Measurements from ENCODE around the gene CCDC195.

The CCDC195 gene

DNA sequence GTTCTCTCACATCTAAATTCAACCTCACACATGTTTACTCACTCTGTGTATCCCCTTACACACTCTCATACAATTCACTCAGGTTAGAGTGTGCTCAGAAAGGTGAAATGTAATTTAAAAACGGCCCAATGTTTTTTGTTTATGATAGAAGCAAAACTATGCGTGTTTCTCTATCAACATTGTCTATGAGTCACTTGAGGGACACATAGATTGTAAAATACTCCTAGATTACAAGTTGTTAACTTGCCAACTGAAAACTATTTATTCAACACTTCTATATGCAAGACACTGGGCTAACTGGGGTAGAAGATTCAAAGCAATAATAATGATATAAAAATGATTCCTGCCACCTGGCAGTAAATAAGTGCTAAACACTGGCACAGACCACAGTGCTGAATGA is 24.6 kb downstream of the CCDC195 start:
- H3K4me1 ChIP-seq (ENCODE audit: insufficient read depth, insufficient read length) = no peaks in the 10 kb centered on the region
- H3K9me3 ChIP-seq (ENCODE audit: insufficient read depth, low read length) = no peaks in the 10 kb centered on the region
- no peak overlapping the region for H3K9ac ChIP-seq (ENCODE audit: insufficient read length, low read depth)
- TF ChIP-seq SUZ12 (IDR thresholded peaks at IDR 0.05; ENCODE audit: extremely low read depth, insufficient read depth, insufficient read length) (no peak), ZNF274 (IDR thresholded peaks at IDR 0.05; ENCODE audit: low read depth, low read length) (no peak), YY1 (IDR thresholded peaks at IDR 0.05; ENCODE audit: insufficient read depth, insufficient read length) (no peak)
- no peak for DNase-seq (ENCODE audit: low read depth, low spot score)
- H3K4me3 ChIP-seq (ENCODE audit: insufficient read length, low read depth) = no peak overlapping the region
- no peaks in the 10 kb centered on the region for H3K36me3 ChIP-seq (ENCODE audit: insufficient read depth, insufficient read length, low read length)
- no peaks in the 10 kb centered on the region for H3K27me3 ChIP-seq (ENCODE audit: insufficient read depth, insufficient read length)

DNA sequence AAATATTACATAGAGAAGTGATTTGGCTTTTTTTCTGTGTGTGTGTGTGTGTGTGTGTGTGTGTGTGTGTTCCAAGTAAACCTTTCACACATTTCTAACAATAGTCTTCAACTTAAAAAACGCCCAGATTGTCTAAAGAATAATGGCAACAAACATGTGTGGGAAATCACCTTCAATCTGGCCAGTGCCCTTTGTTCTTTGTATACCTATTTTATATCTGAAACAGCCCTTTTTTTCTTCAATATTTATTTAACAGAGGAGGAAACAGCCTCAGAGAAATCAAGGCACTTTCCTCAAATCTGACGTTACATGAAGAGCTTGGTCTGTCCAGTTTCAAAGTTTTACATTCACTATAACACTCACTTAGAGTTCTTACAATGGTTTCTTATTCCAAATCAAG is 25.3 kb downstream of the CCDC195 start:
- H3K4me1 ChIP-seq (ENCODE audit: insufficient read depth, insufficient read length) = no peaks in the 10 kb centered on the region
- H3K4me3 ChIP-seq (ENCODE audit: insufficient read length, low read depth) = no peak overlapping the region
- no peaks in the 10 kb centered on the region for H3K9me3 ChIP-seq (ENCODE audit: insufficient read depth, low read length)
- DNase-seq (ENCODE audit: low read depth, low spot score) = no peak
- no peaks in the 10 kb centered on the region for H3K36me3 ChIP-seq (ENCODE audit: insufficient read depth, insufficient read length, low read length)
- no peak overlapping the region for H3K9ac ChIP-seq (ENCODE audit: insufficient read length, low read depth)
- H3K27me3 ChIP-seq (ENCODE audit: insufficient read depth, insufficient read length) = no peaks in the 10 kb centered on the region
- TF ChIP-seq YY1 (IDR thresholded peaks at IDR 0.05; ENCODE audit: insufficient read depth, insufficient read length) = no peak
- no peak for TF ChIP-seq ZNF274 (IDR thresholded peaks at IDR 0.05; ENCODE audit: low read depth, low read length)
- TF ChIP-seq SUZ12 (IDR thresholded peaks at IDR 0.05; ENCODE audit: extremely low read depth, insufficient read depth, insufficient read length) = no peak

DNA sequence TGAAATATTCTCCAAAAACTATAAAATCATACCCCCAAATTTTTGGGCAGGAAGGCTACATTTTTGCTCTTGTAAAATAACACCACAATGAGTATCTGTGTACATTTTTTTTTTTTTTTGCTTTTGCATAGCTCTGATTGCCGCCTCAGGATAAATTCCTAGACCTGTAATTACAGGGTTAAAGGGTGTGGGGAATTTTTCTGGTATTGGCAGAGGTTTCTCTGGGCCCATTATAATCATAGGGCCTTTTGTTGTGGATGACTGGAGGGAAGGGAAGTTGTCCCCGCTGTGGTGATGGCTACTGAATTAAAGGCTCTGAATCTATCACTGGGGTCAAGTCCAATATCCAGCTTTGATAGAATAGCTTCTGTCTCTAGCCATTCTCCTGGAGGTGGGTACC is 26.6 kb downstream of the CCDC195 start:
- H3K9ac ChIP-seq (ENCODE audit: insufficient read length, low read depth) = no peak overlapping the region
- H3K36me3 ChIP-seq (ENCODE audit: insufficient read depth, insufficient read length, low read length) = no peaks in the 10 kb centered on the region
- no peak for DNase-seq (ENCODE audit: low read depth, low spot score)
- H3K4me1 ChIP-seq (ENCODE audit: insufficient read depth, insufficient read length) = no peaks in the 10 kb centered on the region
- H3K9me3 ChIP-seq (ENCODE audit: insufficient read depth, low read length) = no peaks in the 10 kb centered on the region
- H3K27me3 ChIP-seq (ENCODE audit: insufficient read depth, insufficient read length) = no peaks in the 10 kb centered on the region
- TF ChIP-seq YY1 (IDR thresholded peaks at IDR 0.05; ENCODE audit: insufficient read depth, insufficient read length) (no peak), ZNF274 (IDR thresholded peaks at IDR 0.05; ENCODE audit: low read depth, low read length) (no peak), SUZ12 (IDR thresholded peaks at IDR 0.05; ENCODE audit: extremely low read depth, insufficient read depth, insufficient read length) (no peak)
- H3K4me3 ChIP-seq (ENCODE audit: insufficient read length, low read depth) = no peak overlapping the region

- H3K9ac ChIP-seq (ENCODE audit: insufficient read length, low read depth) = no peak overlapping the region
- DNase-seq (ENCODE audit: low read depth, low spot score) = no peak
- no peaks in the 10 kb centered on the region for H3K27me3 ChIP-seq (ENCODE audit: insufficient read depth, insufficient read length)
- TF ChIP-seq YY1 (IDR thresholded peaks at IDR 0.05; ENCODE audit: insufficient read depth, insufficient read length) = no peak
- TF ChIP-seq ZNF274 (IDR thresholded peaks at IDR 0.05; ENCODE audit: low read depth, low read length) = no peak
- no peak for TF ChIP-seq SUZ12 (IDR thresholded peaks at IDR 0.05; ENCODE audit: extremely low read depth, insufficient read depth, insufficient read length)
- no peaks in the 10 kb centered on the region for H3K36me3 ChIP-seq (ENCODE audit: insufficient read depth, insufficient read length, low read length)
- H3K4me1 ChIP-seq (ENCODE audit: insufficient read depth, insufficient read length) = no peaks in the 10 kb centered on the region
- no peak overlapping the region for H3K4me3 ChIP-seq (ENCODE audit: insufficient read length, low read depth)
- H3K9me3 ChIP-seq (ENCODE audit: insufficient read depth, low read length) = no peaks in the 10 kb centered on the region
Observed at GRCh38 chr2:224688997-224689396, 27.2 kb downstream of the CCDC195 start.

DNA sequence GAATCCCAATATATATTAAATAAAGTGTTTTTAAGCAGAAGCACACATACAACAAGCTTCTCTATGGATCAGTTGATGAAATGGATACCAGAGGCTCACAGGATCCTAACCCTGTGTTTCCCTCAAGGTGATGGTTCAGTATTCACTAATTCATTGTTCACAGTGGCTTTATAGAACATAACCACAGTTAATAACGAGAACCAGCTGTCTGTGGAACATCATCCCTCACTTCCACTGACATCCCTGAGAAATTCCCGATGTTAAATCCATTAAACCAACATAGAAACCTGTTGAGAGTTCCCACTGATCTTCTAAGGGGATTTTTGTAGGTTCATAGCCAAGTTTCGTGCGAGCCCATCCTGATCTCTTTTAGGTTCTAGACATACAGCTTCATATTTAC is 29.0 kb downstream of the CCDC195 start:
- H3K27me3 ChIP-seq (ENCODE audit: insufficient read depth, insufficient read length) = no peaks in the 10 kb centered on the region
- H3K4me3 ChIP-seq (ENCODE audit: insufficient read length, low read depth) = no peak overlapping the region
- TF ChIP-seq ZNF274 (IDR thresholded peaks at IDR 0.05; ENCODE audit: low read depth, low read length) (no peak), YY1 (IDR thresholded peaks at IDR 0.05; ENCODE audit: insufficient read depth, insufficient read length) (no peak), SUZ12 (IDR thresholded peaks at IDR 0.05; ENCODE audit: extremely low read depth, insufficient read depth, insufficient read length) (no peak)
- DNase-seq (ENCODE audit: low read depth, low spot score) = no peak
- H3K4me1 ChIP-seq (ENCODE audit: insufficient read depth, insufficient read length) = no peaks in the 10 kb centered on the region
- H3K36me3 ChIP-seq (ENCODE audit: insufficient read depth, insufficient read length, low read length) = no peaks in the 10 kb centered on the region
- H3K9me3 ChIP-seq (ENCODE audit: insufficient read depth, low read length) = no peaks in the 10 kb centered on the region
- H3K9ac ChIP-seq (ENCODE audit: insufficient read length, low read depth) = no peak overlapping the region

DNA sequence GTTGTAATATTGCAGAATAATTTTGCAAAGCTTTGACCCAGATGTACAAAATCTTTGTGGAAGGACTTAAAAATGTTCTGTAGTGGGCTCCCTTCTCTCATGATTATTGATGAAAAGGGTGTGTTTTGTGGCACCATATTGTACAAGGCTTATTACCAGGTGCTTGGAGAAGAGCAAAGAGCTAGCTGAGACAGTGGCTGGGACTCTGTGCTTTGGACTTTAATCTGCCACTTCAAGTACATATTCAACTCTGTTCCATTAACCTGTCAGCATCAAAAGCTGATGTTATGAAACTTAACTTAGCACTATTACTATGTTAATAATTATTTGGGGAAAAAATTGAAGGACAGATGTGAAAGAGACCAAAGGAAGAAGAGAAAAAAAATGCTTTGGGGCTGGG is 31.0 kb downstream of the CCDC195 start:
- no peaks in the 10 kb centered on the region for H3K4me1 ChIP-seq (ENCODE audit: insufficient read depth, insufficient read length)

DNA sequence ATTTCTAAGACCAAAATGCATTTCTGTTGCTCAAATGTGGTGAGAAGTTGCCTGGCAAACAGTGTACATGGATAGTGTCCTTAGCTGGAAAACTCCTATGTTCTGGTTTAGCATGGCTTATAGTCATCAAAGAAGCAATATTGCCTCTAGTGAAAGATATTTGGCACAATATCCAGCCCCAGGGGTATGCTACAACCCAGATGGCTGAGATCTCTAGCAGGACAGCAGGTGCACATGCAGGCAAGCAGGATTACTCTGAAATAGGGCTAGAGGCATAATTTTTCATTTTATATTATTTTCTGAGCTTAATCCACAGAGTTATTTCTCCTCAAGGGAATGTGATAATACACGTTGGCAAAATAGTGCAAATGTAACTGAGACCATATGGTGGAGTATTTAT is 34.0 kb downstream of the CCDC195 start:
- Histone ChIP-seq H3K4me3 (ENCODE audit: insufficient read length, low read depth) (no peak overlapping the region), H3K4me1 (ENCODE audit: insufficient read depth, insufficient read length) (no peaks in the 10 kb centered on the region), H3K9ac (ENCODE audit: insufficient read length, low read depth) (no peak overlapping the region), H3K27me3 (ENCODE audit: insufficient read depth, insufficient read length) (no peaks in the 10 kb centered on the region), H3K36me3 (ENCODE audit: insufficient read depth, insufficient read length, low read length) (no peaks in the 10 kb centered on the region), H3K9me3 (ENCODE audit: insufficient read depth, low read length) (no peaks in the 10 kb centered on the region)
- DNase-seq (ENCODE audit: low read depth, low spot score) = no peak
- TF ChIP-seq SUZ12 (IDR thresholded peaks at IDR 0.05; ENCODE audit: extremely low read depth, insufficient read depth, insufficient read length) = no peak
- no peak for TF ChIP-seq YY1 (IDR thresholded peaks at IDR 0.05; ENCODE audit: insufficient read depth, insufficient read length)
- TF ChIP-seq ZNF274 (IDR thresholded peaks at IDR 0.05; ENCODE audit: low read depth, low read length) = no peak

More for the DNA sequence above, 31.0 kb downstream of the CCDC195 start:
- H3K9ac ChIP-seq (ENCODE audit: insufficient read length, low read depth) = no peak overlapping the region
- no peaks in the 10 kb centered on the region for H3K9me3 ChIP-seq (ENCODE audit: insufficient read depth, low read length)
- DNase-seq (ENCODE audit: low read depth, low spot score) = no peak
- H3K4me3 ChIP-seq (ENCODE audit: insufficient read length, low read depth) = no peak overlapping the region
- H3K36me3 ChIP-seq (ENCODE audit: insufficient read depth, insufficient read length, low read length) = no peaks in the 10 kb centered on the region
- TF ChIP-seq YY1 (IDR thresholded peaks at IDR 0.05; ENCODE audit: insufficient read depth, insufficient read length) (no peak), ZNF274 (IDR thresholded peaks at IDR 0.05; ENCODE audit: low read depth, low read length) (no peak), SUZ12 (IDR thresholded peaks at IDR 0.05; ENCODE audit: extremely low read depth, insufficient read depth, insufficient read length) (no peak)
- H3K27me3 ChIP-seq (ENCODE audit: insufficient read depth, insufficient read length) = no peaks in the 10 kb centered on the region

GRCh38 chr2:224671731-224672130 is 44.4 kb downstream of the CCDC195 start:
- H3K4me1 ChIP-seq (ENCODE audit: insufficient read depth, insufficient read length) = no peaks in the 10 kb centered on the region
- no peak overlapping the region for H3K9ac ChIP-seq (ENCODE audit: insufficient read length, low read depth)
- no peak for DNase-seq (ENCODE audit: low read depth, low spot score)
- no peaks in the 10 kb centered on the region for H3K27me3 ChIP-seq (ENCODE audit: insufficient read depth, insufficient read length)
- TF ChIP-seq ZNF274 (IDR thresholded peaks at IDR 0.05; ENCODE audit: low read depth, low read length) (no peak), YY1 (IDR thresholded peaks at IDR 0.05; ENCODE audit: insufficient read depth, insufficient read length) (no peak), SUZ12 (IDR thresholded peaks at IDR 0.05; ENCODE audit: extremely low read depth, insufficient read depth, insufficient read length) (no peak)
- H3K4me3 ChIP-seq (ENCODE audit: insufficient read length, low read depth) = no peak overlapping the region
- no peaks in the 10 kb centered on the region for H3K36me3 ChIP-seq (ENCODE audit: insufficient read depth, insufficient read length, low read length)
- no peaks in the 10 kb centered on the region for H3K9me3 ChIP-seq (ENCODE audit: insufficient read depth, low read length)
